Parathyroid adenoma (tissue), 2 donors: ENCODE measurements around the gene GM2A.

ENCODE experiments used
- H2AFZ ChIP-seq: fragments of 300-600 bp; sonication (generic); one replicate; pipeline ENCODE4 v1.7.0; 2017; ENCODE audit warnings: antibody characterized with exemption, mild to moderate bottlenecking
- H3K27ac ChIP-seq: fragments of 300-600 bp; sonication (generic); one replicate; pipeline ENCODE4 v1.7.0; 2017
- H3K27me3 ChIP-seq: fragments of 300-600 bp; sonication (generic); one replicate; pipeline ENCODE4 v1.7.0; 2017; ENCODE audit warnings: low read length; ENCODE audit not compliant: control insufficient read depth, insufficient read depth
- H3K36me3 ChIP-seq: fragments of 300-600 bp; sonication (generic); one replicate; pipeline ENCODE4 v1.7.0; 2017; ENCODE audit warnings: low read length; ENCODE audit not compliant: control insufficient read depth, insufficient read depth
- H3K4me1 ChIP-seq: fragments of 300-600 bp; sonication (generic); one replicate; pipeline ENCODE4 v1.7.0; 2017; ENCODE audit warnings: control low read depth
- H3K4me2 ChIP-seq: fragments of 300-600 bp; sonication (generic); one replicate; pipeline ENCODE4 v1.7.0; 2017; ENCODE audit warnings: low read length
- H3K4me3 ChIP-seq: fragments of 300-600 bp; sonication (generic); one replicate; pipeline ENCODE4 v1.7.0; 2017; ENCODE audit warnings: low read depth, low read length
- H3K79me2 ChIP-seq: fragments of 300-600 bp; sonication (generic); one replicate; pipeline ENCODE4 v1.7.0; 2017; ENCODE audit warnings: control low read depth
- H3K9ac ChIP-seq: fragments of 300-600 bp; sonication (generic); one replicate; pipeline ENCODE4 v1.7.0; 2017; ENCODE audit warnings: mild to moderate bottlenecking
- H3K9me3 ChIP-seq: fragments of 300-600 bp; sonication (generic); one replicate; pipeline ENCODE4 v1.7.0; 2017; ENCODE audit warnings: low read length; ENCODE audit not compliant: control insufficient read depth
- CTCF ChIP-seq: fragments of 300-600 bp; sonication (generic); IDR thresholded peaks from one replicate; pipeline ENCODE4 v1.7.0; 2017; ENCODE audit warnings: antibody characterized with exemption, mild to moderate bottlenecking
- donor health status: primary hyperparathyroidism.

GM2A gene

GRCh38 chr5:151216781-151217180 is 36.2 kb upstream of the GM2A start:
- Histone ChIP-seq H3K36me3 (no peaks in the 10 kb centered on the region), H3K27me3 (no peaks in the 10 kb centered on the region), H2AFZ (no peak overlapping the region), H3K9me3 (no peaks in the 10 kb centered on the region), H3K79me2 (no peaks in the 10 kb centered on the region), H3K4me2 (no peak overlapping the region), H3K9ac (no peak overlapping the region), H3K27ac (no peak overlapping the region), H3K4me1 (peaks cover 14% of the 10 kb centered on the region), H3K4me3 (no peak overlapping the region)
- TF ChIP-seq CTCF, result no peak

GRCh38 chr5:151218177-151218576 is 34.8 kb upstream of the GM2A start:
- no peaks in the 10 kb centered on the region for H3K79me2 ChIP-seq
- H3K4me1 ChIP-seq, result peaks cover 17% of the 10 kb centered on the region
- no peak overlapping the region for H3K4me2 ChIP-seq
- H3K36me3 ChIP-seq, result no peaks in the 10 kb centered on the region
- no peak overlapping the region for H3K9ac ChIP-seq
- no peak for TF ChIP-seq CTCF
- no peak overlapping the region for H2AFZ ChIP-seq
- H3K27me3 ChIP-seq, result no peaks in the 10 kb centered on the region
- no peak overlapping the region for H3K27ac ChIP-seq
- H3K4me3 ChIP-seq, result no peak overlapping the region
- H3K9me3 ChIP-seq, result no peaks in the 10 kb centered on the region

GRCh38 chr5:151219138-151219537 is 33.8 kb upstream of the GM2A start:
- H3K4me3 ChIP-seq, result no peak overlapping the region
- TF ChIP-seq CTCF, result no peak
- no peaks in the 10 kb centered on the region for H3K36me3 ChIP-seq
- H3K9ac ChIP-seq, result no peak overlapping the region
- H2AFZ ChIP-seq, result no peak overlapping the region
- H3K4me2 ChIP-seq, result no peak overlapping the region
- H3K27ac ChIP-seq, result no peak overlapping the region
- H3K9me3 ChIP-seq, result no peaks in the 10 kb centered on the region
- H3K4me1 ChIP-seq, result peaks cover 20% of the 10 kb centered on the region
- H3K79me2 ChIP-seq, result peaks cover 2% of the 10 kb centered on the region
- no peaks in the 10 kb centered on the region for H3K27me3 ChIP-seq

GRCh38 chr5:151219789-151220188 is 33.2 kb upstream of the GM2A start:
- H3K27ac ChIP-seq, result no peak overlapping the region

More at GRCh38 chr5:151219789-151220188, 33.2 kb upstream of the GM2A start:
- peaks cover 19% of the 10 kb centered on the region for H3K4me1 ChIP-seq
- H3K36me3 ChIP-seq, result no peaks in the 10 kb centered on the region
- no peaks in the 10 kb centered on the region for H3K27me3 ChIP-seq
- H3K4me2 ChIP-seq, result no peak overlapping the region
- no peaks in the 10 kb centered on the region for H3K9me3 ChIP-seq
- no peak overlapping the region for H2AFZ ChIP-seq
- H3K79me2 ChIP-seq, result peaks cover 2% of the 10 kb centered on the region
- TF ChIP-seq CTCF, result no peak
- no peak overlapping the region for H3K9ac ChIP-seq
- H3K4me3 ChIP-seq, result no peak overlapping the region
